Upper lobe of right lung (tissue), 1 donor: ENCODE results near the gene AFG1L. TPM values are rescaled to one million over a fixed set of nuclear protein-coding genes. Genes with fewer than 3 reads are reported as not detected.

Source experiments
- ATAC-seq: fragments of 200-7000 bp; cut with Tn5 transposase; one replicate; pipeline ENCODE4 v1.9.1; 2020; ENCODE audit warnings: mild to moderate bottlenecking, moderate library complexity
- DNase-seq: peaks from one replicate; pipeline ENCODE4 v3.0.0-alpha.2; 2020
- H3K27ac ChIP-seq: fragments of 200-600 bp; one replicate; pipeline ENCODE4 v1.8.0; 2022
- H3K27me3 ChIP-seq: fragments of 200-600 bp; one replicate; pipeline ENCODE4 v1.8.0; 2022; ENCODE audit warnings: mild to moderate bottlenecking
- H3K36me3 ChIP-seq: fragments of 200-600 bp; one replicate; pipeline ENCODE4 v1.8.0; 2022
- H3K4me1 ChIP-seq: fragments of 200-600 bp; one replicate; pipeline ENCODE4 v1.8.0; 2022
- H3K4me3 ChIP-seq: fragments of 200-600 bp; one replicate; pipeline ENCODE4 v1.8.0; 2022; ENCODE audit warnings: mild to moderate bottlenecking
- H3K9me3 ChIP-seq: fragments of 200-600 bp; one replicate; pipeline ENCODE4 v1.8.0; 2022
- intact Hi-C: fragments of 100-400 bp; cut with DNase I; formaldehyde crosslinking; loops from one replicate; pipeline ENCODE4 v1.11.0; 2022
- total RNA-seq: library from RNA; stranded (reverse); fragmentation: NEBNext Ultra II Directional; extraction: Animal tissue kit (Norgen Biotek cat#: 25700); gene quantifications from one replicate; pipeline ENCODE4 v1.2.1, GENCODE V29; 2021
- TF ChIP-seq, protein P1 (sequence below): fragments of 200-600 bp; IDR thresholded peaks from one replicate; pipeline ENCODE4 v1.8.0; 2022; ENCODE audit warnings: antibody characterized with exemption
- donor health status: DM: no; HTN: yes; CAD: no; lungs with severe emphysema.

The AFG1L gene
- total RNA-seq, 1 donor from 2014 or later: 7.7 TPM

DNA sequence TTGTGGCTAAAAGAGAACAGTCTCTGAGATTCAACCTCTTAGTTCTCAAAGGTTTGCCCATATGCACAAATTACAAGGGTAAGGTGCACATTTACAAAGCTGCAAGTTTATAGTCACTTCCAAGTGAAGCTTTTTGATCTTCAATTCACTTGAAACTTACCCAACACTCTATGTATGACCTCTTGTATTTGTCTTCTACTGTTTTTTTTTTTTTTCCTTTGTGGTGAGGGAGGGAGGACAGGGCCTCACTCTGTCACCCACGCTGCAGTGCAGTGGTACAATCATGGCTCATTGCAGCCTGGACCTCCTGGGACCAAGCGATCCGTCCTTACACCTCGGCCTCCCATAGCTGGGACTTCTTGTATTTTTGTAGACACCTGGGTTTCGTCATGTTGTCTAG lies 261.4 kb downstream of the AFG1L start:
- peaks cover 23% of the 10 kb centered on the region for H3K4me1 ChIP-seq
- no peaks in the 10 kb centered on the region for H3K27me3 ChIP-seq
- intact Hi-C loops: loop anchor here (10.0 kb wide), 1 partner anchor 229 kb away; no protein-coding TSS in a partner anchor
- H3K9me3 ChIP-seq: no peaks in the 10 kb centered on the region
- TF ChIP-seq, protein P1, sequence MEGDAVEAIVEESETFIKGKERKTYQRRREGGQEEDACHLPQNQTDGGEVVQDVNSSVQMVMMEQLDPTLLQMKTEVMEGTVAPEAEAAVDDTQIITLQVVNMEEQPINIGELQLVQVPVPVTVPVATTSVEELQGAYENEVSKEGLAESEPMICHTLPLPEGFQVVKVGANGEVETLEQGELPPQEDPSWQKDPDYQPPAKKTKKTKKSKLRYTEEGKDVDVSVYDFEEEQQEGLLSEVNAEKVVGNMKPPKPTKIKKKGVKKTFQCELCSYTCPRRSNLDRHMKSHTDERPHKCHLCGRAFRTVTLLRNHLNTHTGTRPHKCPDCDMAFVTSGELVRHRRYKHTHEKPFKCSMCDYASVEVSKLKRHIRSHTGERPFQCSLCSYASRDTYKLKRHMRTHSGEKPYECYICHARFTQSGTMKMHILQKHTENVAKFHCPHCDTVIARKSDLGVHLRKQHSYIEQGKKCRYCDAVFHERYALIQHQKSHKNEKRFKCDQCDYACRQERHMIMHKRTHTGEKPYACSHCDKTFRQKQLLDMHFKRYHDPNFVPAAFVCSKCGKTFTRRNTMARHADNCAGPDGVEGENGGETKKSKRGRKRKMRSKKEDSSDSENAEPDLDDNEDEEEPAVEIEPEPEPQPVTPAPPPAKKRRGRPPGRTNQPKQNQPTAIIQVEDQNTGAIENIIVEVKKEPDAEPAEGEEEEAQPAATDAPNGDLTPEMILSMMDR: no peak
- peak overlapping the region; percentile 25 for H3K27ac ChIP-seq
- no peaks in the 10 kb centered on the region for H3K36me3 ChIP-seq
- H3K4me3 ChIP-seq: no peak overlapping the region
- ATAC-seq (no peak), DNase-seq (no peak)

DNA sequence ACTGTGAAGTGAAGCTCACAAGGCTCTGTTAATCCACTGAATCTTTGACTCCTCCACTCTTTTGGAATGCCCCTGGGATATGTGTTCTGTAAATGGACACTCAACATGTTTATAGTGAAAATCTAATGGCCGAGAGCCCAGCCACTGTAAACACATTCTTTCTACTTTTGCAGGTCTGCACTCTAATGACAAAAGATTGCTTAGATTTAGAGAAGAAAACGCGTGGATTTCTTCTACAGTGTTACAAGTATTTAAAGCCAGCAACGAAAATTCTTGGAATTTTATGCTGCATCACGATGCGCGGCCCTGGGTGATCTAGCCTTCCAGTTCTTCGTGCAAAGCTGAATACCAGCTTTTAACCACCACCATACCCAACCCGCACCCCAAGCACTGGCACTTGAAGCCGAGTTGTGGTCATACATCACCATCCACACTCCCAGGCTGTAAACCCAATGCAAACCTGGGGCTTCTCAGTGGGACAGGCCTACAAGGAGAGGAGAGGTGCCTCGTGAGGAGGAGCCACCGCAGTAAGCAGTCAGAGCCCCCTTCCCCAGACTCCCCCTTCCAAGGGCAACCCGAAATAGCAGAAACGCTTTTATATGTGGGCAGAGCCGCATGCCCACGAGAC lies 262.1 kb downstream of the AFG1L start:
- TF ChIP-seq, protein P1: no peak
- peaks cover 23% of the 10 kb centered on the region for H3K4me1 ChIP-seq
- peak overlapping the region; percentile 89 for H3K4me3 ChIP-seq
- H3K36me3 ChIP-seq: no peaks in the 10 kb centered on the region
- H3K27ac ChIP-seq: peak overlapping the region; percentile 99
- DNase-seq (no peak), ATAC-seq (no peak)
- intact Hi-C loops: loop anchor here (10.0 kb wide), 1 partner anchor 228 kb away; no protein-coding TSS in a partner anchor
- H3K27me3 ChIP-seq: no peaks in the 10 kb centered on the region
- H3K9me3 ChIP-seq: no peaks in the 10 kb centered on the region

DNA sequence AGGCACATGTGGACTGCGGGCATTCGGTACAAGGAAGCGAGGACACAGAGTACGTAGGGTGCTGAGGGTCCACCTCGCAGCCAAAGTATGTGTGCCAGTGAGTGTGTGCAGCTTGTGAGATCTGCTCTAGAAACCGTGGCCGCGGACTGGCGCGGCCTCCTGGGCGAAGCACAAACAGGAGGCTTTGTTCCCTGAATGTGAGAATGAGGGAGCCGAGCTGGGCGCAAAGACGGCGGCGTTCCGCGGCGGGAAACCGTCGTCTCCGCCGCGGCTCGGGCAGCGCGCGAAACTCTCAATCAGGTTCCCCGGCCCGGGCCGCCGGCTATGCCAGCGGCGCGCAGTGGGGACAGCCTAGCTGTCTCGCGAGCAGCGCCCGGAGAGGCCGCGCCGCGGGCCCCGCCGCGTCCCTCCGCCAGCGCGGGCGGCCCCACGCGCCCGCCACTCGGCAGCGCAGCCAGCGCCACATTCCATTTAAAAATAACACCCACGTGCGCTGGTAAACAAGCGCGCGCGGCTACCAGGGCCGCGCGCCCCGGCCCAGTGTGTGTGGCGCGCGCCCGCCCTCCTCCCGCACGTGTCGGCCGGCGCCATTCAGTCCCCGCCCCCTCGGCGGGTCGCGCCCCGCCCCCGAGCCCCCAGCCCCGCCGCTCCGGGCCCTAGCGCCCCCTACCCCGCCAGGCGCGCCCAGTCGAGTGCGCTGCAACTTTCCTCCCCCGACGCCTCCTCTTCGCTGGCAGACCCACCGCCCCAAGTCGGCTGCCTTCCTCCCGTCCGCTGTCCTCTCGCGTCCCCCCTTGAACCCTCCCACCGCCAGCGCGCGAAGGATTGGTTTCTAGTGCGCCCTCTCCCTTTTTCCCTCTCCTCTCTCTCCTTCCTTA lies 262.9 kb downstream of the AFG1L start:
- intact Hi-C loops: loop anchor here (10.0 kb wide), 1 partner anchor 227 kb away; no protein-coding TSS in a partner anchor
- no peaks in the 10 kb centered on the region for H3K36me3 ChIP-seq
- peaks cover 23% of the 10 kb centered on the region for H3K4me1 ChIP-seq
- ATAC-seq (peak; percentile 51), DNase-seq (peak; percentile 90)
- TF ChIP-seq, protein P1: no peak
- H3K4me3 ChIP-seq: peak overlapping the region; percentile 89
- H3K9me3 ChIP-seq: no peaks in the 10 kb centered on the region
- H3K27me3 ChIP-seq: no peaks in the 10 kb centered on the region
- H3K27ac ChIP-seq: peak overlapping the region; percentile 99

GRCh38 chr6:108558372-108559096 lies 263.7 kb downstream of the AFG1L start:
- Histone ChIP-seq H3K4me1 (peaks cover 30% of the 10 kb centered on the region), H3K27me3 (no peaks in the 10 kb centered on the region), H3K36me3 (no peaks in the 10 kb centered on the region), H3K27ac (peak overlapping the region; percentile 99), H3K9me3 (no peaks in the 10 kb centered on the region), H3K4me3 (peak overlapping the region; percentile 89)
- TF ChIP-seq, protein P1: no peak
- peak; percentile 69 for ATAC-seq
- intact Hi-C loops: loop anchor here (10.0 kb wide), 1 partner anchor 226 kb away; no protein-coding TSS in a partner anchor
- DNase-seq: peak; percentile 99

- no peaks in the 10 kb centered on the region for H3K9me3 ChIP-seq
- peak overlapping the region; percentile 89 for H3K4me3 ChIP-seq
- intact Hi-C loops: loop anchor here (10.0 kb wide), 1 partner anchor 226 kb away; no protein-coding TSS in a partner anchor
- peak overlapping the region; percentile 99 for H3K27ac ChIP-seq
- H3K27me3 ChIP-seq: no peaks in the 10 kb centered on the region
- TF ChIP-seq, protein P1: no peak
- no peaks in the 10 kb centered on the region for H3K36me3 ChIP-seq
- H3K4me1 ChIP-seq: peaks cover 37% of the 10 kb centered on the region
- ATAC-seq (peak; percentile 72), DNase-seq (peak; percentile 96)
These were observed 264.4 kb downstream of the AFG1L start for GRCh38 chr6:108559097-108559883.
